ENCODE measurements around the gene PNRC1. TPM values are rescaled to one million over a fixed set of nuclear protein-coding genes. Genes with fewer than 3 reads are reported as not detected.

PNRC1 gene
- polyA plus RNA-seq, 1 of the 3 experiments (the other 2 are of a cell fraction) = 7.8 TPM

DNA sequence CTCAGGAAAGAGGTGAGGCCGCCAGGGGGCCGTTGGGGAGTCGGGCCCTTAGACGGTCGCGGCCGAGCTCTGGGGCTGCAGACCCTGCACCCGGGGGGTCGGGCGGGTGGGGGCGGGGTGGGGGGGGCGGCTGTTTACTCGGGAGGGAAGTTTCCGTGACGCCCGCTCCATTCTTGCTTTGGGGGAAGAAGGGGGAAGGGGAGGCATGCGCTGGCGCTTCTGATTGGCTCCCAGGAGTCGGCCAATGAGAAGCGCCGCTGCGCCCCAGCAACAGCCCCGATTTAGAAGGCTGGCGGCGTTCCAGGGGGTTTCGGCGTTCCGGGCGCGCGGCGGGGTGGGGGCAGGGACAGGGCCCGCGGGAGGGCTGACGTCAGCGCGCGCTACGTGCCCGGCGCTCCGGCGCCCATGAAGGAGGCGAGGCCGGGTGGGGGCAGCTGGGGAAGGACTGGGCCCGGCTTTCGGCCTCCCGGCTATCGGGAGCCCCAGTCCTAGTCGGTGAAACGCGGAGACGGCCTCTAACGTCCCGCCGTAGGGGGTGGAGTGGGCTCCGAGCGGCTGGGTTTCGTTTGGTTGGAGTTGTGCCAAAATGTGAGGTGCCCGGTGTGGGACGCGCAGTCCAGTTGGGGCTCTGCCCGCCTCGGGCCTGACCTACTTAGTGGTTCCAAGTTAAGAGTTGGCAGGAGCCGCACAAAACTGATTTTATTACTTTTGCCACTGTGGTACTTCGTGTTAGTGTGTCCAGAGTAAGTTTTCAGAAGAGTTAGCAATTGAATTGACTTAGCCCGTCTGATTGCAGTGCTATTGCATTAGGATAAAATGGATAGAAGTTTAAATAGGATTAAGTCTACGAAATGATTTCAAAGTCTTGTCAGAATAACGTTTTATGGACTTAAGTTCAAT lies 1.1 kb downstream of the PNRC1 start (continued):
- 0 out of 2 replicates have a peak, but pooled peaks have one; percentile 14 for TF ChIP-seq RXRA (IDR thresholded peaks at IDR 0.05; ENCODE audit: borderline replicate concordance, low read depth)
- peak; percentile 54; the same call in 1 of the 2 replicates for TF ChIP-seq YY1 (IDR thresholded peaks at IDR 0.05; ENCODE audit: low read depth)
- TF ChIP-seq NFIC (IDR thresholded peaks at IDR 0.05; ENCODE audit: borderline replicate concordance) = peak; percentile 88
- TF ChIP-seq RCOR1 (IDR thresholded peaks at IDR 0.05; ENCODE audit: low read length) = no peak; the same call in 1 of the 2 replicates
- TF ChIP-seq NRF1 (IDR thresholded peaks at IDR 0.05; ENCODE audit: low read depth, low read length) = peak; percentile 30; the same call in 1 of the 2 replicates
- peak; percentile 44; the same call in 1 of the 2 replicates for TF ChIP-seq TCF12 (IDR thresholded peaks at IDR 0.05)
- peak; percentile 15; the same call in 1 of the 2 replicates for TF ChIP-seq FOXM1 (IDR thresholded peaks at IDR 0.05; ENCODE audit: low read depth)
- TF ChIP-seq, protein P1, sequence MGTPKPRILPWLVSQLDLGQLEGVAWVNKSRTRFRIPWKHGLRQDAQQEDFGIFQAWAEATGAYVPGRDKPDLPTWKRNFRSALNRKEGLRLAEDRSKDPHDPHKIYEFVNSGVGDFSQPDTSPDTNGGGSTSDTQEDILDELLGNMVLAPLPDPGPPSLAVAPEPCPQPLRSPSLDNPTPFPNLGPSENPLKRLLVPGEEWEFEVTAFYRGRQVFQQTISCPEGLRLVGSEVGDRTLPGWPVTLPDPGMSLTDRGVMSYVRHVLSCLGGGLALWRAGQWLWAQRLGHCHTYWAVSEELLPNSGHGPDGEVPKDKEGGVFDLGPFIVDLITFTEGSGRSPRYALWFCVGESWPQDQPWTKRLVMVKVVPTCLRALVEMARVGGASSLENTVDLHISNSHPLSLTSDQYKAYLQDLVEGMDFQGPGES (IDR thresholded peaks at IDR 0.05; ENCODE audit: low read depth, low read length) = peak; percentile 34; the same call in 1 of the 2 replicates
- TF ChIP-seq TEAD4 (IDR thresholded peaks at IDR 0.05; ENCODE audit: borderline replicate concordance, insufficient read depth) = peak; percentile 62; the same call in 1 of the 2 replicates
- TF ChIP-seq, protein P2, sequence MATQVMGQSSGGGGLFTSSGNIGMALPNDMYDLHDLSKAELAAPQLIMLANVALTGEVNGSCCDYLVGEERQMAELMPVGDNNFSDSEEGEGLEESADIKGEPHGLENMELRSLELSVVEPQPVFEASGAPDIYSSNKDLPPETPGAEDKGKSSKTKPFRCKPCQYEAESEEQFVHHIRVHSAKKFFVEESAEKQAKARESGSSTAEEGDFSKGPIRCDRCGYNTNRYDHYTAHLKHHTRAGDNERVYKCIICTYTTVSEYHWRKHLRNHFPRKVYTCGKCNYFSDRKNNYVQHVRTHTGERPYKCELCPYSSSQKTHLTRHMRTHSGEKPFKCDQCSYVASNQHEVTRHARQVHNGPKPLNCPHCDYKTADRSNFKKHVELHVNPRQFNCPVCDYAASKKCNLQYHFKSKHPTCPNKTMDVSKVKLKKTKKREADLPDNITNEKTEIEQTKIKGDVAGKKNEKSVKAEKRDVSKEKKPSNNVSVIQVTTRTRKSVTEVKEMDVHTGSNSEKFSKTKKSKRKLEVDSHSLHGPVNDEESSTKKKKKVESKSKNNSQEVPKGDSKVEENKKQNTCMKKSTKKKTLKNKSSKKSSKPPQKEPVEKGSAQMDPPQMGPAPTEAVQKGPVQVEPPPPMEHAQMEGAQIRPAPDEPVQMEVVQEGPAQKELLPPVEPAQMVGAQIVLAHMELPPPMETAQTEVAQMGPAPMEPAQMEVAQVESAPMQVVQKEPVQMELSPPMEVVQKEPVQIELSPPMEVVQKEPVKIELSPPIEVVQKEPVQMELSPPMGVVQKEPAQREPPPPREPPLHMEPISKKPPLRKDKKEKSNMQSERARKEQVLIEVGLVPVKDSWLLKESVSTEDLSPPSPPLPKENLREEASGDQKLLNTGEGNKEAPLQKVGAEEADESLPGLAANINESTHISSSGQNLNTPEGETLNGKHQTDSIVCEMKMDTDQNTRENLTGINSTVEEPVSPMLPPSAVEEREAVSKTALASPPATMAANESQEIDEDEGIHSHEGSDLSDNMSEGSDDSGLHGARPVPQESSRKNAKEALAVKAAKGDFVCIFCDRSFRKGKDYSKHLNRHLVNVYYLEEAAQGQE (IDR thresholded peaks at IDR 0.05; ENCODE audit: low read depth, low read length) = no peak
- TF ChIP-seq GABPA (IDR thresholded peaks at IDR 0.05; ENCODE audit: low read depth) = 0 out of 2 replicates have a peak, but pooled peaks have one; percentile 6
- TF ChIP-seq ELF1 (IDR thresholded peaks at IDR 0.05) = peak; percentile 38; the same call in 1 of the 2 replicates
- TF ChIP-seq, protein P3, sequence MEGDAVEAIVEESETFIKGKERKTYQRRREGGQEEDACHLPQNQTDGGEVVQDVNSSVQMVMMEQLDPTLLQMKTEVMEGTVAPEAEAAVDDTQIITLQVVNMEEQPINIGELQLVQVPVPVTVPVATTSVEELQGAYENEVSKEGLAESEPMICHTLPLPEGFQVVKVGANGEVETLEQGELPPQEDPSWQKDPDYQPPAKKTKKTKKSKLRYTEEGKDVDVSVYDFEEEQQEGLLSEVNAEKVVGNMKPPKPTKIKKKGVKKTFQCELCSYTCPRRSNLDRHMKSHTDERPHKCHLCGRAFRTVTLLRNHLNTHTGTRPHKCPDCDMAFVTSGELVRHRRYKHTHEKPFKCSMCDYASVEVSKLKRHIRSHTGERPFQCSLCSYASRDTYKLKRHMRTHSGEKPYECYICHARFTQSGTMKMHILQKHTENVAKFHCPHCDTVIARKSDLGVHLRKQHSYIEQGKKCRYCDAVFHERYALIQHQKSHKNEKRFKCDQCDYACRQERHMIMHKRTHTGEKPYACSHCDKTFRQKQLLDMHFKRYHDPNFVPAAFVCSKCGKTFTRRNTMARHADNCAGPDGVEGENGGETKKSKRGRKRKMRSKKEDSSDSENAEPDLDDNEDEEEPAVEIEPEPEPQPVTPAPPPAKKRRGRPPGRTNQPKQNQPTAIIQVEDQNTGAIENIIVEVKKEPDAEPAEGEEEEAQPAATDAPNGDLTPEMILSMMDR (IDR thresholded peaks at IDR 0.05) = no peak
- peak; percentile 30; the same call in 1 of the 2 replicates for TF ChIP-seq JUND (IDR thresholded peaks at IDR 0.05)
